ENCODE results near the gene FNDC1.

FNDC1 gene

GRCh38 chr6:159184559-159184958, 15.4 kb downstream of the FNDC1 start:
- no peak for TF ChIP-seq ZFX (IDR thresholded peaks at IDR 0.05; ENCODE audit: borderline replicate concordance)
- H3K27ac ChIP-seq = no peak overlapping the region

GRCh38 chr6:159190460-159190859, 21.3 kb downstream of the FNDC1 start:
- no peak overlapping the region for H3K27ac ChIP-seq
- no peak for TF ChIP-seq ZFX (IDR thresholded peaks at IDR 0.05; ENCODE audit: borderline replicate concordance)
- TF ChIP-seq, protein P1, sequence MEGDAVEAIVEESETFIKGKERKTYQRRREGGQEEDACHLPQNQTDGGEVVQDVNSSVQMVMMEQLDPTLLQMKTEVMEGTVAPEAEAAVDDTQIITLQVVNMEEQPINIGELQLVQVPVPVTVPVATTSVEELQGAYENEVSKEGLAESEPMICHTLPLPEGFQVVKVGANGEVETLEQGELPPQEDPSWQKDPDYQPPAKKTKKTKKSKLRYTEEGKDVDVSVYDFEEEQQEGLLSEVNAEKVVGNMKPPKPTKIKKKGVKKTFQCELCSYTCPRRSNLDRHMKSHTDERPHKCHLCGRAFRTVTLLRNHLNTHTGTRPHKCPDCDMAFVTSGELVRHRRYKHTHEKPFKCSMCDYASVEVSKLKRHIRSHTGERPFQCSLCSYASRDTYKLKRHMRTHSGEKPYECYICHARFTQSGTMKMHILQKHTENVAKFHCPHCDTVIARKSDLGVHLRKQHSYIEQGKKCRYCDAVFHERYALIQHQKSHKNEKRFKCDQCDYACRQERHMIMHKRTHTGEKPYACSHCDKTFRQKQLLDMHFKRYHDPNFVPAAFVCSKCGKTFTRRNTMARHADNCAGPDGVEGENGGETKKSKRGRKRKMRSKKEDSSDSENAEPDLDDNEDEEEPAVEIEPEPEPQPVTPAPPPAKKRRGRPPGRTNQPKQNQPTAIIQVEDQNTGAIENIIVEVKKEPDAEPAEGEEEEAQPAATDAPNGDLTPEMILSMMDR (IDR thresholded peaks at IDR 0.05) = no peak

- no peak for TF ChIP-seq ZFX (IDR thresholded peaks at IDR 0.05; ENCODE audit: borderline replicate concordance)
- TF ChIP-seq, protein P1 (IDR thresholded peaks at IDR 0.05) = no peak
- no peak overlapping the region for H3K27ac ChIP-seq
Observed at GRCh38 chr6:159193923-159194322, 24.7 kb downstream of the FNDC1 start.

DNA sequence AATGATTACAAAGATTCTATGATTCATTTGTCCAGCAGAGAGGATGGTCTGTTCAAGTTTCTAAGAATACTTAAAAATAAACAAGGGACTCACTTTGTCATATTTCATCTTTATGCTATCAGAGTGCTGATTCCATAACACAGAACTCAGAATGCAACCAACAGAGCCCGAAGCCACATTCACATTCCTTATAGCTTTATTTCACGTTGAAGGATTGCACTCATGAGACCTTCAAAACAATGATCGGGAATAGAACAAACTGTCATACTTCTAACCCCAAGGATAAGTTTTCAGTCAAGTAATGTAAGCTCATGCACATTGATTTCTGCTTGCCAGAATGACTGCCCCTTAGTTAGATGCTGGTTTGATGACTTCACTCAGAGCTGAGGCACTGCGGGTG, 25.2 kb downstream of the FNDC1 start:
- H3K27ac ChIP-seq = no peak overlapping the region
- TF ChIP-seq, protein P1 (IDR thresholded peaks at IDR 0.05) = no peak
- no peak for TF ChIP-seq ZFX (IDR thresholded peaks at IDR 0.05; ENCODE audit: borderline replicate concordance)

- H3K27ac ChIP-seq = no peak overlapping the region
- TF ChIP-seq, protein P1 (IDR thresholded peaks at IDR 0.05) = no peak
- TF ChIP-seq ZFX (IDR thresholded peaks at IDR 0.05; ENCODE audit: borderline replicate concordance) = no peak
Observed at GRCh38 chr6:159196430-159196975, 27.3 kb downstream of the FNDC1 start.

- TF ChIP-seq, protein P1 (IDR thresholded peaks at IDR 0.05) = no peak
- TF ChIP-seq ZFX (IDR thresholded peaks at IDR 0.05; ENCODE audit: borderline replicate concordance) = no peak
- H3K27ac ChIP-seq = no peak overlapping the region
Observed at GRCh38 chr6:159197251-159197650, 28.1 kb downstream of the FNDC1 start.

GRCh38 chr6:159201336-159201735, 32.1 kb downstream of the FNDC1 start:
- TF ChIP-seq ZFX (IDR thresholded peaks at IDR 0.05; ENCODE audit: borderline replicate concordance) = no peak
- TF ChIP-seq, protein P1 (IDR thresholded peaks at IDR 0.05) = no peak
- H3K27ac ChIP-seq = no peak overlapping the region
